Hematopoietic multipotent progenitor cell (in vitro differentiated cells): ENCODE measurements around the gene PCDHGB1. TPM values are rescaled to one million over a fixed set of nuclear protein-coding genes. Genes with fewer than 3 reads are reported as not detected.
A peak's percentile ranks its signal among the peaks of the same experiment; 100 is the strongest.
"Not testable (repeated sequence)": the region's sequence is repeated elsewhere in the genome, so short reads cannot be mapped to it uniquely, and the experiment has no call there.

Experiments used
- DNase-seq, 3 donors: peaks; one replicate each; pipeline ENCODE4 v3.0.0-alpha.2; 2011 to 2015; ENCODE audit warnings: low read depth in 2 of 3, low spot score in 2 of 3
- total RNA-seq: library from RNA; depleted of rRNA; stranded (reverse); fragments of >200 nt; gene quantifications from one replicate; pipeline ENCODE4 v1.2.3, GENCODE V29; 2012

PCDHGB1 gene
- total RNA-seq, 1 donor, result 0.27 TPM

GRCh38 chr5:141375444-141376155 is 25.7 kb downstream of the PCDHGB1 start:
- not testable (repeated sequence) for DNase-seq

DNA sequence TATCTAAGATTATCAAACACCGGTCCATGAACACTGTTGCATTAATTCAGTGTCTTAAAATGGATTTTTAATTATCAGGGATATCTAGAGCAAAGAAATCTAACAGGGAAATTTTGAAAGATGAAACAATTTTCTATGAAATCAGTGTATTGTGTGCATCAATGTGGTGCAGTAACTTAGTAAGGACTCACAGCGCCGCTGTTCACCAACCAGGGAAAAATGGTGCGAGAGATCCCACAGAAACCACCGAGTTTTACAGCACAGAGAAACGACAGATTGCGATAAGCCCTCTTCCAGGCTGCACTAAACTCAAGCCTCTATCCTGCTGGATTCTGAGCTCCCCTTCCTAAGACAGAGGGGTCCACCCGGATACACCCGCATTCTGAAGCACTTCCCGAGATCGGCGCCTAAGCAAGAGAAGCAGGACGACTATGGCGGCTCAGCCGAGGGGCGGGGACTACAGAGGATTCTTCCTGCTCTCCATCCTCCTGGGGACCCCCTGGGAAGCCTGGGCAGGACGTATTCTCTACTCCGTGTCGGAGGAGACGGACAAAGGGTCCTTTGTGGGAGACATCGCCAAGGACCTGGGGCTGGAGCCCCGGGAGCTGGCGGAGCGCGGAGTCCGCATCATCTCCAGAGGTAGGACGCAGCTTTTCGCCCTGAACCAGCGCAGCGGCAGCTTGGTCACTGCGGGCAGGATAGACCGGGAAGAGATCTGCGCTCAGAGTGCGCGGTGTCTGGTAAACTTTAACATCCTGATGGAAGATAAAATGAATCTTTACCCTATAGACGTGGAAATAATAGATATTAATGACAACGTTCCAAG is 32.8 kb downstream of the PCDHGB1 start, which contains the start of gene PCDHGA7:
Gene PCDHGA7, plus strand, starts transcription at position 274 of the 826 bp plus-strand sequence. Its CDS starts 158 bp downstream, at position 432.
- peak in 1 of 3 donors; percentile 11 for DNase-seq

GRCh38 chr5:141383345-141383744 is 33.4 kb downstream of the PCDHGB1 start:
- no peak for DNase-seq

GRCh38 chr5:141384471-141385267 is 34.8 kb downstream of the PCDHGB1 start:
- DNase-seq, result no peak

GRCh38 chr5:141387557-141388311 is 37.8 kb downstream of the PCDHGB1 start, which contains the start of gene PCDHGB4:
TSS of gene PCDHGB4 (plus strand) at chr5:141387698. CDS start at chr5:141387885, 187 bp downstream.
- DNase-seq, result peak in 1 of 3 donors; percentile 59

GRCh38 chr5:141388661-141389060 is 38.8 kb downstream of the PCDHGB1 start:
- no peak for DNase-seq

- no peak for DNase-seq
Measured at GRCh38 chr5:141389153-141390042, 39.5 kb downstream of the PCDHGB1 start.

- no peak for DNase-seq
Measured at GRCh38 chr5:141392429-141393198, 42.7 kb downstream of the PCDHGB1 start, which contains the start of gene PCDHGA8. TSS of gene PCDHGA8 (plus strand) at chr5:141392633. CDS start at chr5:141392814, 181 bp downstream.

DNA sequence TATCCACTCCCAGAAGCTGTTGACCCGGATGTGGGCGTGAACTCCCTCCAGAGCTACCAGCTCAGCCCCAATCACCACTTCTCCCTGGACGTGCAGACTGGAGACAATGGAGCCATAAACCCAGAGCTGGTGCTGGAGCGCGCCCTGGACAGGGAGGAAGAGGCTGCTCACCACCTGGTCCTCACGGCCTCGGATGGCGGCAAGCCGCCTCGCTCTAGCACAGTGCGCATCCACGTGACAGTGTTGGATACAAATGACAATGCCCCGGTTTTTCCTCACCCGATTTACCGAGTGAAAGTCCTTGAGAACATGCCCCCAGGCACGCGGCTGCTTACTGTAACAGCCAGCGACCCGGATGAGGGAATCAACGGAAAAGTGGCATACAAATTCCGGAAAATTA is 43.4 kb downstream of the PCDHGB1 start:
- DNase-seq, result no peak

- DNase-seq, result not testable (repeated sequence)
Measured at GRCh38 chr5:141394401-141395187, 44.7 kb downstream of the PCDHGB1 start.

GRCh38 chr5:141397756-141398551 is 48.1 kb downstream of the PCDHGB1 start, which contains the start of gene PCDHGB5:
TSS of gene PCDHGB5 (plus strand) at chr5:141397947. CDS start at chr5:141398128, 181 bp downstream.
- peak in 1 of 3 donors; percentile 66 for DNase-seq

DNA sequence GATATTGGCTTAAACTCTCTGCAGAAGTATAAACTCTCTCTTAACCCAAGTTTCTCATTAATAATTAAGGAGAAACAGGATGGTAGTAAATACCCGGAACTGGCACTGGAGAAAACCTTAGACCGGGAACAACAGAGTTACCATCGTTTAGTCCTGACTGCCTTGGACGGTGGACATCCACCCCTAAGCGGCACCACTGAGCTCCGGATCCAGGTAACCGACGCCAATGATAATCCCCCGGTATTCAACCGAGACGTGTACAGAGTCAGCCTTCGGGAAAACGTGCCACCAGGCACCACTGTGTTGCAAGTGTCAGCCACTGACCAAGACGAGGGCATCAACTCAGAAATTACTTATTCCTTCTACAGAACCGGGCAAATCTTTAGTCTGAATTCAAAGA is 48.7 kb downstream of the PCDHGB1 start:
- no peak for DNase-seq

DNA sequence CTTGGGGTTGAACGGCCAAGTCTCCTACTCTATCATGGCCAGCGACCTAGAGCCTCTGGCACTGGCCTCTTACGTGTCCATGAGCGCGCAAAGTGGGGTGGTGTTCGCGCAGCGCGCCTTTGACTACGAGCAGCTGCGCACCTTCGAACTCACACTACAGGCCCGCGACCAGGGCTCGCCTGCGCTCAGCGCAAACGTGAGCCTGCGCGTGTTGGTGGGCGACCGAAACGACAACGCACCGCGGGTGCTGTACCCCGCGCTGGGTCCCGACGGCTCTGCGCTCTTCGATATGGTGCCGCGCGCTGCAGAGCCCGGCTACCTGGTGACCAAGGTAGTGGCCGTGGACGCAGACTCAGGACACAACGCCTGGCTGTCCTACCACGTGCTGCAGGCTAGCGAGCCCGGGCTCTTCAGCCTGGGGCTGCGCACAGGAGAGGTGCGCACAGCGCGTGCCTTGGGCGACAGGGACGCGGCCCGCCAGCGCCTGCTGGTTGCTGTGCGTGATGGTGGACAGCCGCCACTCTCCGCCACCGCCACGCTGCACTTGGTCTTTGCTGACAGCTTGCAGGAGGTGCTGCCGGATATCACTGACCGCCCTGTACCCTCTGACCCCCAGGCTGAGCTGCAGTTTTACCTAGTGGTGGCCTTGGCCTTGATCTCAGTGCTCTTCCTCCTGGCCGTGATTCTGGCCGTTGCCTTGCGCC is 49.8 kb downstream of the PCDHGB1 start:
- no peak for DNase-seq
